ENCODE measurements around the gene SLC52A3.
A peak's percentile ranks its signal among the peaks of the same experiment; 100 is the strongest.
"Not testable (repeated sequence)": the region's sequence is repeated elsewhere in the genome, so short reads cannot be mapped to it uniquely, and the experiment has no call there.

SLC52A3 gene

DNA sequence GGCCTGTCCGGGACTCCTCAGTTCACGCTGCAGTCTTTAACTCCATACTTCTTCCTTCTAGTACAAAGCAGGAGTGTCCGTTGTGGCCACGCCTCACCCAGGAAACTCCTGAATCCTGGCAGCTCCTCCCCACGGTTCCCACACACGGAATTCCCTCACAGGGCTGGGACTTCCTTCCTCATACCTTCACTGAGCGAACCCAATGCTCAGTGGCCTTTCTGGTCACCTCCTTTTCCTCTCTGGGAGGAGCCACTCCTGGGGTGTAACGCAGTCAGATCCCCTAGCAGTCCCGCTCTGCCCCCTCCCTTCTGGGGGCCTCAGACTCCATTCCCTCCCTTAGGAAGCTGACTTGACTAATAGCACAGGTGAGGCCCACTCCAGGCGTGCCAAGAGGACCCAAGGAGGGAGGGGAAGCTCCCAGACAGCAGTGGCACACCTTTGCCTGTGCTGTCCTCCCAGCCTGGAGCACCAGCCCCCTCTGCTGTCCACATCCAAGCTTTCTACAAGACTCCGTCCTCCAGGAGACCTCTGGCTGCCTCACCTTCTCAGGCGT is at the start of gene SLC52A3:
Gene SLC52A3, minus strand, starts transcription at position 75 of the 553 bp plus-strand sequence. CDS start 2,726 bp downstream, outside the sequence.
- no peak for DNase-seq (ENCODE audit: low read depth in 4 of 4, low spot score in 1 of 4)

- peak; percentile 21 to 57 (median 50) for DNase-seq (ENCODE audit: low read depth in 4 of 4, low spot score in 1 of 4)
These were observed 47.8 kb upstream of the SLC52A3 start for GRCh38 chr20:815914-816606.

- no peak for DNase-seq (ENCODE audit: low read depth in 4 of 4, low spot score in 1 of 4)
These were observed 46.9 kb upstream of the SLC52A3 start for GRCh38 chr20:815226-815625.

GRCh38 chr20:813390-813789 is 45.1 kb upstream of the SLC52A3 start:
- no peak for DNase-seq (ENCODE audit: low read depth in 4 of 4, low spot score in 1 of 4)

DNA sequence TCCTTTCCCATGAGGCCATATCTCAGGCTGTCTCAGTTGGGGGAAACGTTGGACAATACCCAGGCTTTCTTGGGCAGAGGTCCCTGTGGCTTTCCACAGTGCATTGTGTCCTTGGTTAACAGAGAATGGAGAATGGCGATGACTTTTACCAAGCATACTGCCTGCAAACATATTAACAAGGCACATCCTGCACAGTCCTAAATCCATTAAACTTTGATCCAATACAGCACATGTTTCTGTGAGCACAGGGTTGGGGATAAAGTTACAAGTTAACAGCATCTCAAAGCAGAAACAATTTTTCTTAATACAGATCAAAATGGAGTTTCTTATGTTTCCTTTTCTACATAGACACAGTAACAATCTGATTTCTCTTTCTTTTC is 44.1 kb upstream of the SLC52A3 start:
- DNase-seq (ENCODE audit: low read depth in 4 of 4, low spot score in 1 of 4): not testable (repeated sequence)

DNA sequence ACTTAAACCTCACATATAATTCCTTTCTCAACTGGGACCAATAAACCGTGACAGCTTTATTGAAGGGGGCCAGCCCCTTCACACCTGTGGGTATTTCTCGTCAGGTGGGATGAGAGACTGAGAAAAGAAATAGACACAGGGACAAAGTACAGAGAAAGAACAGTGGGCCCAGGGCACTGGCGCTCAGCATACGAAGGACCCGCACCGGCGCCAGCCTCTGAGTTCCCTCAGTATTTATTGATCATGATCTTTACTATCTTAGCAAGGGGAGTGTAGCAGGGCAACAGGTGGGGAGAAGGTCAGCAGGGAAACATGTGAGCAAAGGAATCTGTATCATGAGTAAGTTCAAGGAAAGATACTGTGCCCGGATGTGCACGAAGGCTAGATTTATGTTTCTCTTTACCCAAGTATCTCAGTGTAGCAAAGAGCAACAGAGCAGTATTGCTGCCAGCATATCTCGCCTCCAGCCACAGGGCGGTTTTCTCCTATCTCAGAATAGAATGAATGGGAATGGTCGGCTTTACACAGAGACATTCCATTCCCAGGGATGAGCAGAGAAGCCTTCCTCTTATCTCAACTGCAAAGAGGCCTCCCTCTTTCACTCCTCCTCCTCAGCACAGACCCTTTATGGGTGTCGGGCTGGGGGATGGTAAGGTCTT is 43.6 kb upstream of the SLC52A3 start:
- not testable (repeated sequence) for DNase-seq (ENCODE audit: low read depth in 4 of 4, low spot score in 1 of 4)

DNA sequence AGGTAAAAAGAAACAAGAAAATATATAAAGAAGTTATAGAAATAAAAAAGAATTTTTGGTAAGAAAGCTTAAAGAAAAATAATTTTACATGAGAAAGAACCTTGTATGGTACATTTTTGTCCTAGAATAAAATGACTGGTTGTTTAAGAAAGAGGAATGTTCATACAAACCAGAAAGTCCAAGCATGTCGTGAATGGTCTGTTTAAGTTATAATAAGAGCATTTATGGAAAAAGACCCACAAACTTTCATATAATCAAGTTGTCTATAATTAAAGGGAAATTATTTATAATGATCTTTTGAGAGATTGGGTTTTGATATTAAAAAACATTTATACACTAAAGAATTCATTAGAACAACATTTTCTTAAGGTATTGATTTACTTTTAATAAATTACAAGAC is 37.4 kb upstream of the SLC52A3 start:
- no peak for DNase-seq (ENCODE audit: low read depth in 4 of 4, low spot score in 1 of 4)

GRCh38 chr20:801678-802077 is 33.4 kb upstream of the SLC52A3 start:
- no peak for DNase-seq (ENCODE audit: low read depth in 4 of 4, low spot score in 1 of 4)

DNA sequence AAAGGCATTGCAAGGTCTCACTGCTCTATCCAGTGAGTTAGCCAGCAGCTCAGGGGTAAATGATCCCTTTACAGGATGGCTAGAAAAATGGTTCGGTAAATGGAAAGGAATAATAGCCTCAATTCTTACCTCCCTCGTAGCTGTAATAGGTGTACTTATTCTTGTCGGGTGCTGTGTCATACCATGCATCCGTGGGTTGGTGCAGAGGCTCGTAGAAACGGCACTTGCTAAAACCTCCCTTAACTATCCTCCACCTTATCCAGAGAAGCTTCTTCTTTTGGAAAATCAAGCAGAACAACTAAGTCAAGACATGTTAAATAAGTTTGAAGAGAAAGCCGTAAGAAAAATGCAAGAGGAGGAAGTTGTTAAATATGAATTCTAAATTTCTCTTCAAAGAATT is 31.7 kb upstream of the SLC52A3 start:
- not testable (repeated sequence) for DNase-seq (ENCODE audit: low read depth in 4 of 4, low spot score in 1 of 4)

- DNase-seq (ENCODE audit: low read depth in 4 of 4, low spot score in 1 of 4): not testable (repeated sequence)
These were observed 30.4 kb upstream of the SLC52A3 start for GRCh38 chr20:798746-799145.

GRCh38 chr20:796921-797320 is 28.6 kb upstream of the SLC52A3 start:
- DNase-seq (ENCODE audit: low read depth in 4 of 4, low spot score in 1 of 4): no peak

- DNase-seq (ENCODE audit: low read depth in 4 of 4, low spot score in 1 of 4): no peak
These were observed 23.9 kb upstream of the SLC52A3 start for GRCh38 chr20:792248-792647.

- no peak for DNase-seq (ENCODE audit: low read depth in 4 of 4, low spot score in 1 of 4)
These were observed 22.8 kb upstream of the SLC52A3 start for GRCh38 chr20:791056-791455.

GRCh38 chr20:787825-788224 is 19.5 kb upstream of the SLC52A3 start:
- no peak for DNase-seq (ENCODE audit: low read depth in 4 of 4, low spot score in 1 of 4)

- no peak for DNase-seq (ENCODE audit: low read depth in 4 of 4, low spot score in 1 of 4)
These were observed 11.5 kb upstream of the SLC52A3 start for GRCh38 chr20:779771-780170.

GRCh38 chr20:776165-776564 is 7.9 kb upstream of the SLC52A3 start:
- no peak for DNase-seq (ENCODE audit: low read depth in 4 of 4, low spot score in 1 of 4)

DNA sequence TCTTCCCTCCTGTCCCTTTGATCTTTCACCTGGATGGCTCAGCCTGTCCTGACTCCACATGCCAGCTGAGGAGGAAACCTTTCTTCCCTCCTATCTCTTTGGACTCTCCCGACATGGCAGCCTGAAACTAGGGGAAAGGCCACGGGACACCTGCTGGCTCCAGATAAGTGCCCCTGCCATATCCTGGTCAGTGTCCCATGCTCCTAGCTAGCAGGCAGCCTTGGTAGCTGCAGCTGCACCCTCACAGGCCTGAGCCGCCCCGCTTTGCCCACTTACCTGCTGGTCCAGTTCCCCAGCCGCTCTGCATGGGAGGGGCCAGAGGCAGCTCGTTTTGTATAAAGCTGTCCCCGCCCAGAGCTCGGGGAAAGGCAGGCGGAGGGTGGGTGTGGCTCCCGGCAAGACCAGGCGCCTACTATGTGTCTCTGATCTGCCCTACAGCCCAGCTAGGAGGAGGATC is 7.4 kb upstream of the SLC52A3 start:
- no peak for DNase-seq (ENCODE audit: low read depth in 4 of 4, low spot score in 1 of 4)

- DNase-seq (ENCODE audit: low read depth in 4 of 4, low spot score in 1 of 4): no peak
These were observed 6.4 kb upstream of the SLC52A3 start for GRCh38 chr20:774660-775057.

GRCh38 chr20:774016-774659 is 5.8 kb upstream of the SLC52A3 start:
- no peak for DNase-seq (ENCODE audit: low read depth in 4 of 4, low spot score in 1 of 4)

DNA sequence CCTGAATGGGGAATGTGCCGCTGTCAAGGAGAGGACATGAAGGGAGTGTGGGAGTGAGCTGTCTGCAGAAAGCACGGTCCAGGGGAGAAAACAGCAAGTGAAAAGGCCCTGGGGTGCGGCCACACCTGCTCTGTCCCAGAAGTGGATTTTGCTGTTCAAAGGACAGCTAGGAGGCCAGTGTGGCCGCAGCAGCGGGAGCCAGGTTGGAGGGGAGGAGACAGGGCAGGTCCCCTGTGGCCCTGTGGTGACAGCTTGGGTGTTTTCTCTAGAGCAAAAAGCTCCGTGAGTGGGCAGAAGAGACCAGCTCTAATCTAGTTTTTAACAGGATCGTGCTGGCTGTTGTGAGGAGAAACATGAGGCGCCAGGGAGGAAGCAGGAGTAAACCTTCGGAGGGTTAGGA is 4.5 kb upstream of the SLC52A3 start:
- no peak for DNase-seq (ENCODE audit: low read depth in 4 of 4, low spot score in 1 of 4)

- no peak for DNase-seq (ENCODE audit: low read depth in 4 of 4, low spot score in 1 of 4)
These were observed 3.6 kb upstream of the SLC52A3 start for GRCh38 chr20:771741-772464.

Data from stimulated activated CD4-positive, alpha-beta T cell treated with anti-CD3 and anti-CD28 coated beads, Interleukin-1b, Interleukin-23, amount 100 ng/mL, for 24 hours (primary cell).